GM12878 (cell line): ENCODE data around the gene ASB3. TPM values are rescaled to one million over a fixed set of nuclear protein-coding genes. Genes with fewer than 3 reads are reported as not detected.

Experiments
- ATAC-seq: fragments of 200-7000 bp; cut with Tn5 transposase; 3 replicates; pipeline ENCODE4 v1.9.1; 2020; ENCODE audit warnings: mild to moderate bottlenecking, moderate library complexity
- BruUV-seq: library from RNA; stranded (reverse); fragments of 400-500 nt; replicated peaks from 2 replicates; lab custom pipeline; 2021; lab: Mats Ljungman, UMichigan
- CTCF ChIA-PET: fragments of 300-600 bp; sonication (Branson Sonifier 250); formaldehyde crosslinking; extraction: SDS; loops from one replicate; lab custom pipeline; 2021; ENCODE audit warnings: inconsistent platforms; lab: Yijun Ruan, JAX
- POLR2A ChIA-PET: fragments of 350-600 bp; formaldehyde crosslinking; extraction: SDS; loops from one replicate; lab custom pipeline; 2021; ENCODE audit warnings: inconsistent platforms; lab: Charles Lee
- RAD21 ChIA-PET: fragments of 300-600 bp; sonication (Branson Sonifier 250); formaldehyde crosslinking; loops from one replicate; lab custom pipeline; 2023; ENCODE audit warnings: antibody characterized with exemption; ENCODE audit not compliant: unreplicated experiment; lab: Charles Lee
- SMC1A ChIA-PET: fragments of 300-600 bp; sonication (Branson Sonifier 250); formaldehyde crosslinking; loops from one replicate; lab custom pipeline; 2023; ENCODE audit not compliant: unreplicated experiment, uncharacterized antibody; lab: Charles Lee
- DNase-seq: peaks from one replicate; pipeline ENCODE4 v3.0.0-alpha.2; 2011; ENCODE audit warnings: low read depth, low spot score
- FAIRE-seq: peaks from 3 replicates; lab custom pipeline; 2011; peaks lifted over from hg19 to GRCh38; lab: Jason Lieb, UNC
- H2AFZ ChIP-seq: 2 replicates; pipeline ENCODE4 v1.6.0; 2011; ENCODE audit warnings: low read depth, low read length, control low read depth; ENCODE audit not compliant: control insufficient read depth
- H3K27ac ChIP-seq: 2 replicates; pipeline ENCODE4 v1.5.1; 2011; ENCODE audit warnings: control low read depth; ENCODE audit not compliant: control insufficient read depth, insufficient read depth
- H3K27me3 ChIP-seq, 2 experiments: replicated peaks in 1 of 2; 2 replicates each; pipeline versions ENCODE4 v1.6.0 to v1.6.1; 2011; ENCODE audit warnings: low read length in 1 of 2; ENCODE audit not compliant: control insufficient read depth in 2 of 2, insufficient read depth in 2 of 2
- H3K36me3 ChIP-seq, 2 experiments: 2 replicates each; pipeline ENCODE4 v1.5.1; 2011; ENCODE audit warnings: low read length in 1 of 2; ENCODE audit not compliant: control insufficient read depth in 2 of 2, insufficient read depth in 2 of 2
- H3K4me1 ChIP-seq: 2 replicates; pipeline ENCODE4 v1.6.1; 2011; ENCODE audit warnings: mild to moderate bottlenecking, low read length, moderate library complexity, mixed read lengths; ENCODE audit not compliant: control insufficient read depth, insufficient read depth
- H3K4me2 ChIP-seq: 2 replicates; pipeline ENCODE4 v1.6.0; 2011; ENCODE audit warnings: control low read depth; ENCODE audit not compliant: control insufficient read depth, insufficient read depth
- H3K4me3 ChIP-seq: fragments of 200-600 bp; sonication (generic); 2 replicates; pipeline ENCODE4 v1.5.1; 2016
- H3K79me2 ChIP-seq: 2 replicates; pipeline ENCODE4 v1.6.0; 2011; ENCODE audit warnings: low read length; ENCODE audit not compliant: control insufficient read depth, insufficient read depth
- H3K9ac ChIP-seq: 2 replicates; pipeline ENCODE4 v1.8.0; 2011; ENCODE audit warnings: low read length, control low read depth, mixed read lengths; ENCODE audit not compliant: control insufficient read depth, insufficient read depth
- H3K9me3 ChIP-seq: replicated peaks from 3 replicates; pipeline ENCODE4 v1.5.1; 2011; ENCODE audit warnings: mild to moderate bottlenecking, low read length; ENCODE audit not compliant: control insufficient read depth, insufficient read depth
- H4K20me1 ChIP-seq: 2 replicates; pipeline ENCODE4 v1.6.0; 2011; ENCODE audit not compliant: control insufficient read depth, insufficient read depth
- ATF7 ChIP-seq: fragments of 450-650 bp; IDR thresholded peaks from 2 replicates; pipeline ENCODE4 v1.6.1; 2016; ENCODE audit warnings: low read depth, mild to moderate bottlenecking
- BCL11A ChIP-seq: IDR thresholded peaks from 2 replicates; pipeline ENCODE4 v1.6.1; 2011; ENCODE audit warnings: low read depth, low read length
- DPF2 ChIP-seq: fragments of 450-650 bp; IDR thresholded peaks from 2 replicates; pipeline ENCODE4 v1.6.1; 2017; ENCODE audit warnings: mild to moderate bottlenecking
- EGR1 ChIP-seq, 2 experiments: IDR thresholded peaks; 1 replicate in 1 of 2; 2 replicates in 1 of 2; pipeline ENCODE4 v1.6.1; 2011 to 2012; ENCODE audit warnings: low read depth in 2 of 2, low read length in 2 of 2, borderline replicate concordance in 1 of 2, mild to moderate bottlenecking in 1 of 2, moderate library complexity in 1 of 2
- KAT2A ChIP-seq: conservative IDR thresholded peaks from 2 replicates; pipeline ENCODE4 v1.6.1; 2011; ENCODE audit warnings: low read depth, low read length; ENCODE audit not compliant: control insufficient read depth
- LARP7 ChIP-seq: fragments of 450-650 bp; IDR thresholded peaks from 2 replicates; pipeline ENCODE4 v1.6.1; 2017; ENCODE audit warnings: mild to moderate bottlenecking
- POLR2AphosphoS5 ChIP-seq: IDR thresholded peaks from 2 replicates; pipeline ENCODE4 v1.6.1; 2011; ENCODE audit warnings: mild to moderate bottlenecking, low read length, inconsistent platforms
- SMARCA5 ChIP-seq: fragments of 450-650 bp; IDR thresholded peaks from 2 replicates; pipeline ENCODE4 v1.6.1; 2017; ENCODE audit warnings: mild to moderate bottlenecking
- SP1 ChIP-seq: IDR thresholded peaks from one replicate; pipeline ENCODE4 v1.6.1; 2011; ENCODE audit warnings: low read depth, low read length
- TCF12 ChIP-seq: IDR thresholded peaks from 2 replicates; pipeline ENCODE4 v1.6.1; 2011; ENCODE audit warnings: low read depth, mild to moderate bottlenecking, low read length
- TCF3 ChIP-seq: IDR thresholded peaks from 2 replicates; pipeline ENCODE4 v1.6.1; 2012; ENCODE audit warnings: low read depth, mild to moderate bottlenecking, low read length, borderline replicate concordance; ENCODE audit not compliant: insufficient read depth
- whole genome bisulfite sequencing: methylation state at CpG from one replicate; pipeline ENCODE4 v1.1.6; 2016; ENCODE audit warnings: low lambda C conversion rate; ENCODE audit not compliant: insufficient replicate concordance, insufficient coverage; ENCODE audit errors: missing lambda C conversion rate; 5-methylcytosine and 5-hydroxymethylcytosine counted together
- in situ Hi-C: fragments of 300-500 bp; cut with MboI; formaldehyde crosslinking; loops from 9 replicates; pipeline ENCODE4 v1.14.3; 2018; ENCODE audit warnings: mixed read lengths
- intact Hi-C: fragments of 100-400 bp; cut with micrococcal nuclease; formaldehyde crosslinking; loops from one replicate; pipeline ENCODE4 v1.14.2; 2022; ENCODE audit not compliant: unreplicated experiment
- polyA plus RNA-seq, 11 experiments: library from polyadenylated mRNA; depleted of rRNA in 4 of 11; unstranded in 6 of 11; stranded (reverse) in 5 of 11; fragments of >200 nt; fragmentation: Nextera tagmentation in 4 of 11; fragmentation: Illumina TruSeq in 1 of 11; extraction: Ambion mirVana in 4 of 11; extraction: Trizol in 1 of 11; gene quantifications; 1 replicate in 1 of 11; 2 replicates in 10 of 11; pipeline versions ENCODE4 v1.2.1 to v1.2.3, GENCODE V29; 2011 to 2016; ENCODE audit warnings: inconsistent platforms in 2 of 11, missing spikeins in 2 of 11, low read depth in 1 of 11
- total RNA-seq, 4 experiments: library from RNA; depleted of rRNA in 3 of 4; stranded (reverse); fragments of >200 nt in 3 of 4; fragmentation: Illumina TruSeq in 1 of 4; extraction: Trizol in 1 of 4; gene quantifications; 2 replicates each; pipeline versions ENCODE4 v1.2.1 to v1.2.3, GENCODE V29; 2013 to 2021
- TF ChIP-seq, protein P1 (sequence below): fragments of 450-650 bp; IDR thresholded peaks from 2 replicates; pipeline ENCODE4 v1.6.1; 2016; ENCODE audit warnings: mild to moderate bottlenecking
- TF ChIP-seq, protein P2 (sequence below): fragments of 450-650 bp; IDR thresholded peaks from 2 replicates; pipeline ENCODE4 v1.6.1; 2018; ENCODE audit warnings: mild to moderate bottlenecking, low read depth, moderate library complexity; ENCODE audit not compliant: partially characterized antibody
- TF ChIP-seq, protein P3 (sequence below): IDR thresholded peaks from 2 replicates; pipeline ENCODE4 v1.6.1; 2012; ENCODE audit warnings: low read length, inconsistent platforms
- TF ChIP-seq, protein P4 (sequence below): fragments of 150-350 bp; IDR thresholded peaks from 2 replicates; pipeline ENCODE4 v1.6.1; 2016; ENCODE audit warnings: low read depth, low read length
- TF ChIP-seq, protein P5 (sequence below): fragments of 450-650 bp; IDR thresholded peaks from 2 replicates; pipeline ENCODE4 v1.6.1; 2017; ENCODE audit warnings: borderline replicate concordance

ASB3 gene
- total and polyA plus RNA-seq, 10 of the 15 experiments (the other 5 are each of a cell fraction or from before 2014, with no cell fraction given) = 16.4 to 30.9 (median 22.6) TPM

DNA sequence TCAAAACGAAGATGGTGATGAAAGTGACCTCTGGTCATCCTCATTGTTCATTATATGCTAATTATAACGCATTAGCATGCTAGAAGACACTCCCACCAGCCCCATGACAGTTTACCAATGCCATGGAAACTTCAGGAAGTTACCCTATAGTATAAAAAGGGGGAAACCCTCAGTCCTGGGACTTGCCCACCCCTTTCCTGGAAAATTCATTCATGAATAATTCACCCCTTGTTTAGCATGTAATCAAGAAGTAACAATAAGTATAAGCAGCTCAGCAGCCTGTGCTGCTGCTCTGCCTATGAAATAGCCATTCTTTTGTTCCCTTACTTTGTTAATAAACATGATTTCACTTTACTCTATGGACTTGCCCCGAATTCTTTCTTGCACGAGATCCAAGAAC lies 89.7 kb downstream of the ASB3 start:
- POLR2A ChIA-PET = no interaction called here
- TF ChIP-seq SMARCA5 (no peak), EGR1 (IDR thresholded peaks at IDR 0.05; ENCODE audit: borderline replicate concordance in 1 of 2, low read depth in 2 of 2, low read length in 2 of 2) (no peak), POLR2AphosphoS5 (no peak), TCF12 (no peak), KAT2A (no peak), TCF3 (no peak), ATF7 (no peak), DPF2 (no peak), SP1 (no peak), BCL11A (no peak), LARP7 (no peak)
- TF ChIP-seq, protein P1, sequence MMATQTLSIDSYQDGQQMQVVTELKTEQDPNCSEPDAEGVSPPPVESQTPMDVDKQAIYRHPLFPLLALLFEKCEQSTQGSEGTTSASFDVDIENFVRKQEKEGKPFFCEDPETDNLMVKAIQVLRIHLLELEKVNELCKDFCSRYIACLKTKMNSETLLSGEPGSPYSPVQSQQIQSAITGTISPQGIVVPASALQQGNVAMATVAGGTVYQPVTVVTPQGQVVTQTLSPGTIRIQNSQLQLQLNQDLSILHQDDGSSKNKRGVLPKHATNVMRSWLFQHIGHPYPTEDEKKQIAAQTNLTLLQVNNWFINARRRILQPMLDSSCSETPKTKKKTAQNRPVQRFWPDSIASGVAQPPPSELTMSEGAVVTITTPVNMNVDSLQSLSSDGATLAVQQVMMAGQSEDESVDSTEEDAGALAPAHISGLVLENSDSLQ = no peak
- TF ChIP-seq, protein P2, sequence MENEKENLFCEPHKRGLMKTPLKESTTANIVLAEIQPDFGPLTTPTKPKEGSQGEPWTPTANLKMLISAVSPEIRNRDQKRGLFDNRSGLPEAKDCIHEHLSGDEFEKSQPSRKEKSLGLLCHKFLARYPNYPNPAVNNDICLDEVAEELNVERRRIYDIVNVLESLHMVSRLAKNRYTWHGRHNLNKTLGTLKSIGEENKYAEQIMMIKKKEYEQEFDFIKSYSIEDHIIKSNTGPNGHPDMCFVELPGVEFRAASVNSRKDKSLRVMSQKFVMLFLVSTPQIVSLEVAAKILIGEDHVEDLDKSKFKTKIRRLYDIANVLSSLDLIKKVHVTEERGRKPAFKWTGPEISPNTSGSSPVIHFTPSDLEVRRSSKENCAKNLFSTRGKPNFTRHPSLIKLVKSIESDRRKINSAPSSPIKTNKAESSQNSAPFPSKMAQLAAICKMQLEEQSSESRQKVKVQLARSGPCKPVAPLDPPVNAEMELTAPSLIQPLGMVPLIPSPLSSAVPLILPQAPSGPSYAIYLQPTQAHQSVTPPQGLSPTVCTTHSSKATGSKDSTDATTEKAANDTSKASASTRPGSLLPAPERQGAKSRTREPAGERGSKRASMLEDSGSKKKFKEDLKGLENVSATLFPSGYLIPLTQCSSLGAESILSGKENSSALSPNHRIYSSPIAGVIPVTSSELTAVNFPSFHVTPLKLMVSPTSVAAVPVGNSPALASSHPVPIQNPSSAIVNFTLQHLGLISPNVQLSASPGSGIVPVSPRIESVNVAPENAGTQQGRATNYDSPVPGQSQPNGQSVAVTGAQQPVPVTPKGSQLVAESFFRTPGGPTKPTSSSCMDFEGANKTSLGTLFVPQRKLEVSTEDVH = no peak
- TF ChIP-seq, protein P3, sequence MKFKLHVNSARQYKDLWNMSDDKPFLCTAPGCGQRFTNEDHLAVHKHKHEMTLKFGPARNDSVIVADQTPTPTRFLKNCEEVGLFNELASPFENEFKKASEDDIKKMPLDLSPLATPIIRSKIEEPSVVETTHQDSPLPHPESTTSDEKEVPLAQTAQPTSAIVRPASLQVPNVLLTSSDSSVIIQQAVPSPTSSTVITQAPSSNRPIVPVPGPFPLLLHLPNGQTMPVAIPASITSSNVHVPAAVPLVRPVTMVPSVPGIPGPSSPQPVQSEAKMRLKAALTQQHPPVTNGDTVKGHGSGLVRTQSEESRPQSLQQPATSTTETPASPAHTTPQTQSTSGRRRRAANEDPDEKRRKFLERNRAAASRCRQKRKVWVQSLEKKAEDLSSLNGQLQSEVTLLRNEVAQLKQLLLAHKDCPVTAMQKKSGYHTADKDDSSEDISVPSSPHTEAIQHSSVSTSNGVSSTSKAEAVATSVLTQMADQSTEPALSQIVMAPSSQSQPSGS = no peak
- TF ChIP-seq, protein P4, sequence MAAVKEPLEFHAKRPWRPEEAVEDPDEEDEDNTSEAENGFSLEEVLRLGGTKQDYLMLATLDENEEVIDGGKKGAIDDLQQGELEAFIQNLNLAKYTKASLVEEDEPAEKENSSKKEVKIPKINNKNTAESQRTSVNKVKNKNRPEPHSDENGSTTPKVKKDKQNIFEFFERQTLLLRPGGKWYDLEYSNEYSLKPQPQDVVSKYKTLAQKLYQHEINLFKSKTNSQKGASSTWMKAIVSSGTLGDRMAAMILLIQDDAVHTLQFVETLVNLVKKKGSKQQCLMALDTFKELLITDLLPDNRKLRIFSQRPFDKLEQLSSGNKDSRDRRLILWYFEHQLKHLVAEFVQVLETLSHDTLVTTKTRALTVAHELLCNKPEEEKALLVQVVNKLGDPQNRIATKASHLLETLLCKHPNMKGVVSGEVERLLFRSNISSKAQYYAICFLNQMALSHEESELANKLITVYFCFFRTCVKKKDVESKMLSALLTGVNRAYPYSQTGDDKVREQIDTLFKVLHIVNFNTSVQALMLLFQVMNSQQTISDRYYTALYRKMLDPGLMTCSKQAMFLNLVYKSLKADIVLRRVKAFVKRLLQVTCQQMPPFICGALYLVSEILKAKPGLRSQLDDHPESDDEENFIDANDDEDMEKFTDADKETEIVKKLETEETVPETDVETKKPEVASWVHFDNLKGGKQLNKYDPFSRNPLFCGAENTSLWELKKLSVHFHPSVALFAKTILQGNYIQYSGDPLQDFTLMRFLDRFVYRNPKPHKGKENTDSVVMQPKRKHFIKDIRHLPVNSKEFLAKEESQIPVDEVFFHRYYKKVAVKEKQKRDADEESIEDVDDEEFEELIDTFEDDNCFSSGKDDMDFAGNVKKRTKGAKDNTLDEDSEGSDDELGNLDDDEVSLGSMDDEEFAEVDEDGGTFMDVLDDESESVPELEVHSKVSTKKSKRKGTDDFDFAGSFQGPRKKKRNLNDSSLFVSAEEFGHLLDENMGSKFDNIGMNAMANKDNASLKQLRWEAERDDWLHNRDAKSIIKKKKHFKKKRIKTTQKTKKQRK = no peak
- TF ChIP-seq, protein P5, sequence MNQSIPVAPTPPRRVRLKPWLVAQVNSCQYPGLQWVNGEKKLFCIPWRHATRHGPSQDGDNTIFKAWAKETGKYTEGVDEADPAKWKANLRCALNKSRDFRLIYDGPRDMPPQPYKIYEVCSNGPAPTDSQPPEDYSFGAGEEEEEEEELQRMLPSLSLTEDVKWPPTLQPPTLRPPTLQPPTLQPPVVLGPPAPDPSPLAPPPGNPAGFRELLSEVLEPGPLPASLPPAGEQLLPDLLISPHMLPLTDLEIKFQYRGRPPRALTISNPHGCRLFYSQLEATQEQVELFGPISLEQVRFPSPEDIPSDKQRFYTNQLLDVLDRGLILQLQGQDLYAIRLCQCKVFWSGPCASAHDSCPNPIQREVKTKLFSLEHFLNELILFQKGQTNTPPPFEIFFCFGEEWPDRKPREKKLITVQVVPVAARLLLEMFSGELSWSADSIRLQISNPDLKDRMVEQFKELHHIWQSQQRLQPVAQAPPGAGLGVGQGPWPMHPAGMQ = no peak

More for the DNA sequence above, 89.7 kb downstream of the ASB3 start:
- Histone ChIP-seq H3K9me3 (no peaks in the 10 kb centered on the region), H4K20me1 (no peaks in the 10 kb centered on the region), H3K4me1 (no peaks in the 10 kb centered on the region), H3K9ac (no peak overlapping the region), H3K4me2 (no peak overlapping the region), H2AFZ (no peak overlapping the region), H3K27me3 (no peaks in the 10 kb centered on the region), H3K27ac (no peak overlapping the region), H3K79me2 (no peaks in the 10 kb centered on the region), H3K4me3 (no peak overlapping the region), H3K36me3 (peaks cover 0 to 4% of the 10 kb centered on the region in 2 experiments; a peak in 1 of 4 replicates)
- BruUV-seq = no TSS peak
- intact Hi-C loops (no loop called here), in situ Hi-C loops (no loop called here)
- ChIA-PET SMC1A (no interaction called here), RAD21 (no interaction called here), CTCF (no interaction called here)
- no peak for ATAC-seq
- DNase-seq = no peak
- WGBS = 86% methylated on average over 4 of the region's 4 CpGs
- no peak for FAIRE-seq
